RKO (cell line): Measurements from ENCODE around the gene RGS7.
"Not testable (repeated sequence)": the region's sequence is repeated elsewhere in the genome, so short reads cannot be mapped to it uniquely, and the experiment has no call there.

Source experiments
- DNase-seq: peaks from one replicate; pipeline ENCODE4 v3.0.0-alpha.2; 2016; ENCODE audit warnings: low spot score

The RGS7 gene

GRCh38 chr1:240914506-240914905 lies 442.5 kb downstream of the RGS7 start:
- no peak for DNase-seq

- DNase-seq = no peak
These were observed 444.2 kb downstream of the RGS7 start for GRCh38 chr1:240912821-240913220.

GRCh38 chr1:240909701-240910457 lies 447.1 kb downstream of the RGS7 start:
- no peak for DNase-seq

- DNase-seq = no peak
These were observed 450.5 kb downstream of the RGS7 start for GRCh38 chr1:240906477-240906876.

- no peak for DNase-seq
These were observed 451.7 kb downstream of the RGS7 start for GRCh38 chr1:240905225-240905765.

GRCh38 chr1:240895424-240895823 lies 461.6 kb downstream of the RGS7 start:
- not testable (repeated sequence) for DNase-seq

- DNase-seq = no peak
These were observed 468.3 kb downstream of the RGS7 start for GRCh38 chr1:240888787-240889048.

GRCh38 chr1:240888039-240888786 lies 468.8 kb downstream of the RGS7 start:
- peak; percentile 21 for DNase-seq

- no peak for DNase-seq
These were observed 473.5 kb downstream of the RGS7 start for GRCh38 chr1:240883490-240883889.

- not testable (repeated sequence) for DNase-seq
These were observed 474.2 kb downstream of the RGS7 start for GRCh38 chr1:240882656-240883308.

- DNase-seq = no peak
These were observed 478.4 kb downstream of the RGS7 start for GRCh38 chr1:240878631-240879030.

GRCh38 chr1:240877605-240878004 lies 479.4 kb downstream of the RGS7 start:
- DNase-seq = no peak

GRCh38 chr1:240876071-240876470 lies 480.9 kb downstream of the RGS7 start:
- no peak for DNase-seq

- no peak for DNase-seq
These were observed 487.9 kb downstream of the RGS7 start for GRCh38 chr1:240869071-240869470.

- no peak for DNase-seq
These were observed 490.3 kb downstream of the RGS7 start for GRCh38 chr1:240866724-240867123.

GRCh38 chr1:240860023-240860422 lies 497.0 kb downstream of the RGS7 start:
- no peak for DNase-seq

- no peak for DNase-seq
These were observed 502.6 kb downstream of the RGS7 start for GRCh38 chr1:240854367-240854766.

- no peak for DNase-seq
These were observed 509.7 kb downstream of the RGS7 start for GRCh38 chr1:240847325-240847724.

- DNase-seq = no peak
These were observed 512.5 kb downstream of the RGS7 start for GRCh38 chr1:240844486-240844885.

GRCh38 chr1:240843798-240844197 lies 513.2 kb downstream of the RGS7 start:
- no peak for DNase-seq

GRCh38 chr1:240836271-240836670 lies 520.7 kb downstream of the RGS7 start:
- no peak for DNase-seq

GRCh38 chr1:240835291-240835690 lies 521.7 kb downstream of the RGS7 start:
- DNase-seq = no peak

- no peak for DNase-seq
These were observed 523.9 kb downstream of the RGS7 start for GRCh38 chr1:240833075-240833474.
